Measurements from ENCODE around the gene ACO2. TPM values are rescaled to one million over a fixed set of nuclear protein-coding genes. Genes with fewer than 3 reads are reported as not detected.

The ACO2 gene
- total and polyA plus RNA-seq, 10 of the 15 experiments (the other 5 are each of a cell fraction or from before 2014, with no cell fraction given): 21.4 to 214 (median 88.5) TPM

DNA sequence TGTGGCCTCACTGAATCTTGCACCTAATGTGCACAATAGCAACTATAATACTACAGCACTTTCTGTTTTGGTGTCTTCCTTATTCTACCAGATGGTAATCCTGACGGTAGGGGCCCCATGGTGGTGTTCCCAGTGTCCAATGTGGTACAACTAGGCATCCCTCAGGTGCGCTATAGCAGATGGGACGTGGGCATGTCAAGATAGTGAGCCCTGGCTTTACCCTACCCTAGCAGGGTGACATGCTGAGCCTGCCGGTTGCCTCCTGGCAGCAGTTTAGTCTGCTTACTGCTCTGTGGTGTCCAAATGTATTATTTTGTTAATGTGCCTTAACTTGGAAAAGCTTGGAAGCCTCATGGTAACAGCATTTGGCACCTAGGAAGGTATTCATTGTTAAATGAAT is 19.2 kb downstream of the ACO2 start:
- WGBS (ENCODE audit: insufficient coverage, insufficient replicate concordance, low lambda C conversion rate, missing lambda C conversion rate): 59% methylated on average over 4 of the region's 4 CpGs
- H3K4me3 ChIP-seq: no peak overlapping the region
- H3K79me2 ChIP-seq (ENCODE audit: control insufficient read depth, insufficient read depth, low read length): peaks cover 59% of the 10 kb centered on the region
- ChIA-PET CTCF (interaction anchor here (0.6 to 1.6 kb wide), 2 partner anchors 11 to 87 kb away, joined by 3 to 4 read pairs; no protein-coding TSS in a partner anchor), SMC1A (ENCODE audit: uncharacterized antibody, unreplicated experiment) (interaction anchor here (0.9 to 1.7 kb wide), 5 partner anchors 8 to 84 kb away, joined by 3 to 7 read pairs (median 3); no protein-coding TSS in a partner anchor), RAD21 (ENCODE audit: unreplicated experiment) (no interaction called here), POLR2A (no interaction called here)
- intact Hi-C loops (cut with micrococcal nuclease; ENCODE audit: unreplicated experiment) (no loop called here), in situ Hi-C loops (cut with MboI) (no loop called here)
- FAIRE-seq (no peak), DNase-seq (ENCODE audit: low read depth, low spot score) (no peak), ATAC-seq (no peak)
- no peak overlapping the region for H2AFZ ChIP-seq (ENCODE audit: control insufficient read depth, low read depth, low read length)
- peaks cover 2 to 6% of the 10 kb centered on the region in 2 experiments; a peak in 3 of 4 replicates for H3K36me3 ChIP-seq (ENCODE audit: control insufficient read depth in 2 of 2, insufficient read depth in 2 of 2, low read length in 1 of 2)
- no peak for TF ChIP-seq EZH2 (IDR thresholded peaks at IDR 0.05; ENCODE audit: borderline replicate concordance, control insufficient read depth, low read depth, low read length)
- TF ChIP-seq CHD4 (IDR thresholded peaks at IDR 0.05): no peak
- no peak for TF ChIP-seq PAX5 (IDR thresholded peaks at IDR 0.05; ENCODE audit: borderline replicate concordance, low read depth, low read length)
- TF ChIP-seq, protein P1, sequence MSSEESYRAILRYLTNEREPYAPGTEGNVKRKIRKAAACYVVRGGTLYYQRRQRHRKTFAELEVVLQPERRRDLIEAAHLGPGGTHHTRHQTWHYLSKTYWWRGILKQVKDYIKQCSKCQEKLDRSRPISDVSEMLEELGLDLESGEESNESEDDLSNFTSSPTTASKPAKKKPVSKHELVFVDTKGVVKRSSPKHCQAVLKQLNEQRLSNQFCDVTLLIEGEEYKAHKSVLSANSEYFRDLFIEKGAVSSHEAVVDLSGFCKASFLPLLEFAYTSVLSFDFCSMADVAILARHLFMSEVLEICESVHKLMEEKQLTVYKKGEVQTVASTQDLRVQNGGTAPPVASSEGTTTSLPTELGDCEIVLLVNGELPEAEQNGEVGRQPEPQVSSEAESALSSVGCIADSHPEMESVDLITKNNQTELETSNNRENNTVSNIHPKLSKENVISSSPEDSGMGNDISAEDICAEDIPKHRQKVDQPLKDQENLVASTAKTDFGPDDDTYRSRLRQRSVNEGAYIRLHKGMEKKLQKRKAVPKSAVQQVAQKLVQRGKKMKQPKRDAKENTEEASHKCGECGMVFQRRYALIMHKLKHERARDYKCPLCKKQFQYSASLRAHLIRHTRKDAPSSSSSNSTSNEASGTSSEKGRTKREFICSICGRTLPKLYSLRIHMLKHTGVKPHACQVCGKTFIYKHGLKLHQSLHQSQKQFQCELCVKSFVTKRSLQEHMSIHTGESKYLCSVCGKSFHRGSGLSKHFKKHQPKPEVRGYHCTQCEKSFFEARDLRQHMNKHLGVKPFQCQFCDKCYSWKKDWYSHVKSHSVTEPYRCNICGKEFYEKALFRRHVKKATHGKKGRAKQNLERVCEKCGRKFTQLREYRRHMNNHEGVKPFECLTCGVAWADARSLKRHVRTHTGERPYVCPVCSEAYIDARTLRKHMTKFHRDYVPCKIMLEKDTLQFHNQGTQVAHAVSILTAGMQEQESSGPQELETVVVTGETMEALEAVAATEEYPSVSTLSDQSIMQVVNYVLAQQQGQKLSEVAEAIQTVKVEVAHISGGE (CRISPR knock-in tag; IDR thresholded peaks at IDR 0.05): no peak
- TF ChIP-seq CHD2 (IDR thresholded peaks at IDR 0.05; ENCODE audit: borderline replicate concordance, low read depth, low read length): no peak
- TF ChIP-seq ESRRA (IDR thresholded peaks at IDR 0.05; ENCODE audit: low read length): no peak
- no peak for TF ChIP-seq SMC3 (IDR thresholded peaks at IDR 0.05; ENCODE audit: borderline replicate concordance, low read length)
- no peak for TF ChIP-seq IKZF2 (IDR thresholded peaks at IDR 0.05)
- no peak for TF ChIP-seq NR2C1 (IDR thresholded peaks at IDR 0.05)
- TF ChIP-seq ZNF24 (IDR thresholded peaks at IDR 0.05): no peak
- TF ChIP-seq STAT3 (IDR thresholded peaks at IDR 0.05; ENCODE audit: low read depth, low read length): no peak
- no peak for TF ChIP-seq DPF2 (IDR thresholded peaks at IDR 0.05)
- TF ChIP-seq POU2F2 (IDR thresholded peaks at IDR 0.05; ENCODE audit: borderline replicate concordance, low read depth, low read length): no peak
- TF ChIP-seq SREBF2 (IDR thresholded peaks at IDR 0.05; ENCODE audit: low read length): no peak
- no peak for TF ChIP-seq NBN (IDR thresholded peaks at IDR 0.05)
- TF ChIP-seq MEF2B (IDR thresholded peaks at IDR 0.05; ENCODE audit: partially characterized antibody, poor library complexity, severe bottlenecking): no peak
- TF ChIP-seq, protein P2, sequence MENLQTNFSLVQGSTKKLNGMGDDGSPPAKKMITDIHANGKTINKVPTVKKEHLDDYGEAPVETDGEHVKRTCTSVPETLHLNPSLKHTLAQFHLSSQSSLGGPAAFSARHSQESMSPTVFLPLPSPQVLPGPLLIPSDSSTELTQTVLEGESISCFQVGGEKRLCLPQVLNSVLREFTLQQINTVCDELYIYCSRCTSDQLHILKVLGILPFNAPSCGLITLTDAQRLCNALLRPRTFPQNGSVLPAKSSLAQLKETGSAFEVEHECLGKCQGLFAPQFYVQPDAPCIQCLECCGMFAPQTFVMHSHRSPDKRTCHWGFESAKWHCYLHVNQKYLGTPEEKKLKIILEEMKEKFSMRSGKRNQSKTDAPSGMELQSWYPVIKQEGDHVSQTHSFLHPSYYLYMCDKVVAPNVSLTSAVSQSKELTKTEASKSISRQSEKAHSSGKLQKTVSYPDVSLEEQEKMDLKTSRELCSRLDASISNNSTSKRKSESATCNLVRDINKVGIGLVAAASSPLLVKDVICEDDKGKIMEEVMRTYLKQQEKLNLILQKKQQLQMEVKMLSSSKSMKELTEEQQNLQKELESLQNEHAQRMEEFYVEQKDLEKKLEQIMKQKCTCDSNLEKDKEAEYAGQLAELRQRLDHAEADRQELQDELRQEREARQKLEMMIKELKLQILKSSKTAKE (IDR thresholded peaks at IDR 0.05; ENCODE audit: low read depth, poor library complexity, severe bottlenecking): no peak
- no peak for TF ChIP-seq RAD21 (IDR thresholded peaks at IDR 0.05; ENCODE audit: insufficient read depth, low read depth, low read length)
- TF ChIP-seq YBX1 (IDR thresholded peaks at IDR 0.05): no peak
- TF ChIP-seq KAT2A (conservative IDR thresholded peaks at IDR 0.05; ENCODE audit: control insufficient read depth, low read depth, low read length): no peak
- BruUV-seq (replicated peaks): no TSS peak
- H3K4me2 ChIP-seq (ENCODE audit: control insufficient read depth, insufficient read depth): no peak overlapping the region
- no peaks in the 10 kb centered on the region for H3K27me3 ChIP-seq (replicated peaks in 1 of 2; ENCODE audit: control insufficient read depth in 2 of 2, insufficient read depth in 2 of 2, low read length in 1 of 2)
- no peaks in the 10 kb centered on the region for H3K4me1 ChIP-seq (ENCODE audit: control insufficient read depth, insufficient read depth, low read length)
- H3K27ac ChIP-seq (ENCODE audit: control insufficient read depth, insufficient read depth): no peak overlapping the region
- H3K9ac ChIP-seq (ENCODE audit: control insufficient read depth, insufficient read depth, low read length): no peak overlapping the region
- peaks cover 3% of the 10 kb centered on the region for H4K20me1 ChIP-seq (ENCODE audit: control insufficient read depth, insufficient read depth)
- H3K9me3 ChIP-seq (replicated peaks; ENCODE audit: control insufficient read depth, insufficient read depth, low read length): no peaks in the 10 kb centered on the region

All from GM12878 (cell line).